Type B pancreatic cell (in vitro differentiated cells): ENCODE data around the gene VPS54. TPM values are rescaled to one million over a fixed set of nuclear protein-coding genes. Genes with fewer than 3 reads are reported as not detected.

Experiments
- DNase-seq: peaks from one replicate; pipeline ENCODE4 v3.0.0; 2021; ENCODE audit warnings: mixed read lengths; ENCODE audit not compliant: unreplicated experiment; ENCODE audit errors: extremely low spot score
- H3K27ac Mint-ChIP-seq: 2 replicates; pipeline ENCODE4 v1.8.0; 2021; ENCODE audit warnings: mild to moderate bottlenecking, mixed read lengths
- H3K27me3 Mint-ChIP-seq: 2 replicates; pipeline ENCODE4 v1.8.0; 2021; ENCODE audit warnings: mixed read lengths
- H3K36me3 Mint-ChIP-seq: 2 replicates; pipeline ENCODE4 v1.8.0; 2021; ENCODE audit warnings: mixed read lengths
- H3K4me1 Mint-ChIP-seq: one replicate; pipeline ENCODE4 v1.8.0; 2021; ENCODE audit warnings: mixed read lengths; ENCODE audit not compliant: unreplicated experiment
- H3K4me3 Mint-ChIP-seq: 2 replicates; pipeline ENCODE4 v1.8.0; 2021; ENCODE audit warnings: mild to moderate bottlenecking, mixed read lengths
- H3K9me3 Mint-ChIP-seq: 2 replicates; pipeline ENCODE4 v1.8.0; 2021; ENCODE audit warnings: mixed read lengths
- CTCF ChIP-seq: fragments of 200-600 bp; sonication (generic); conservative IDR thresholded peaks from 2 replicates; pipeline ENCODE4 v1.5.0; 2021; ENCODE audit warnings: antibody characterized with exemption, mild to moderate bottlenecking
- total RNA-seq: library from RNA; stranded (reverse); gene quantifications from 2 replicates; pipeline ENCODE4 v1.2.1, GENCODE V29; 2021; ENCODE audit warnings: low replicate concordance

VPS54 gene
- total RNA-seq, 1 donor from 2014 or later: 23.3 TPM

DNA sequence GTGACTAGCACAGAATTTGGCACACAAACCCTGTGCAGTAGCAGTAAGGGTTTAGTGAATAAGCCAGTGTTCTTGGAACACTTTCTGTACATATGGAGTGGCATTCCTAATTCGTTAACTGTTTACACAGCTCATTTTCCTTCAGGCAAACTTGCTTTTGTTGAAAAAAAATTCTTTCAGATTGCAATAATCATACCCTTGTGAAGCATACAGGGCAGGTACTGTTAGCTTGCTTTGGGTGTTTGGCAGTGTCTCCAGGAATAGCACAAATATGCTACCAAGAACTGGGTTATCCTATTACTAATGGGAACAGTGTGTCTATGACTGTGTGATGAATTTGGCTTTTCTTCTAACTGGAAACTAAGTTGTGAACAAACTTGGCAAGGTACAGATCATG is 144.1 kb downstream of the VPS54 start:
- no peak for TF ChIP-seq CTCF
- DNase-seq: no peak
- Mint-ChIP-seq H3K36me3 (peaks cover 38% of the 10 kb centered on the region), H3K9me3 (peaks cover 12% of the 10 kb centered on the region), H3K27me3 (no peaks in the 10 kb centered on the region), H3K4me3 (no peak overlapping the region), H3K4me1 (peaks cover 8% of the 10 kb centered on the region), H3K27ac (no peak overlapping the region)

- Mint-ChIP-seq H3K9me3 (peaks cover 12% of the 10 kb centered on the region), H3K36me3 (peaks cover 38% of the 10 kb centered on the region), H3K4me3 (no peak overlapping the region), H3K27me3 (no peaks in the 10 kb centered on the region), H3K4me1 (peaks cover 8% of the 10 kb centered on the region), H3K27ac (no peak overlapping the region)
- DNase-seq: no peak
- no peak for TF ChIP-seq CTCF
Observed at GRCh38 chr2:63874204-63875130, 144.8 kb downstream of the VPS54 start.

- H3K27me3 Mint-ChIP-seq: no peaks in the 10 kb centered on the region
- H3K9me3 Mint-ChIP-seq: peaks cover 12% of the 10 kb centered on the region
- H3K36me3 Mint-ChIP-seq: peaks cover 44% of the 10 kb centered on the region
- no peak overlapping the region for H3K4me3 Mint-ChIP-seq
- no peak overlapping the region for H3K27ac Mint-ChIP-seq
- TF ChIP-seq CTCF: no peak
- peaks cover 8% of the 10 kb centered on the region for H3K4me1 Mint-ChIP-seq
- no peak for DNase-seq
Observed at GRCh38 chr2:63872571-63873328, 146.5 kb downstream of the VPS54 start.

DNA sequence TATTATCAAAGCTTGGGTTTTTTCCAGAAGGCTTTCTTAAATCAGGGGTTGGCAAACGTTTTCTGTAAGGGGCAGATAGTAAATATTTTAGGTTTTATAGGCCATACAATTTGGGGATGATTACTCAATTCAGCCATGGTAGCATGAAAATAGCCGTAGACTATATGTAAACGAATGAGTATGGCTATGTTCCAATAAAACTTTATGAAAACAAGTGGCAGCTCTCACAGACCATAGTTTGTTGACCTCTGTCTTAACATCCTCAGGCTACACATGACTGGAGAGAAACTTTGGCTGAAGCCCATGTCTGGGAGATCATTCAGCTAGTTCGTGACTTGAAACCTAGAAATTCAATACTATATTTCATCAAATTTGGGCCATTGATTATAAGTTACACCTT is 147.4 kb downstream of the VPS54 start:
- peaks cover 42% of the 10 kb centered on the region for H3K36me3 Mint-ChIP-seq
- H3K27me3 Mint-ChIP-seq: no peaks in the 10 kb centered on the region
- H3K4me3 Mint-ChIP-seq: no peak overlapping the region
- no peak overlapping the region for H3K27ac Mint-ChIP-seq
- no peak for TF ChIP-seq CTCF
- no peak for DNase-seq
- peaks cover 12% of the 10 kb centered on the region for H3K9me3 Mint-ChIP-seq
- H3K4me1 Mint-ChIP-seq: peaks cover 8% of the 10 kb centered on the region

DNA sequence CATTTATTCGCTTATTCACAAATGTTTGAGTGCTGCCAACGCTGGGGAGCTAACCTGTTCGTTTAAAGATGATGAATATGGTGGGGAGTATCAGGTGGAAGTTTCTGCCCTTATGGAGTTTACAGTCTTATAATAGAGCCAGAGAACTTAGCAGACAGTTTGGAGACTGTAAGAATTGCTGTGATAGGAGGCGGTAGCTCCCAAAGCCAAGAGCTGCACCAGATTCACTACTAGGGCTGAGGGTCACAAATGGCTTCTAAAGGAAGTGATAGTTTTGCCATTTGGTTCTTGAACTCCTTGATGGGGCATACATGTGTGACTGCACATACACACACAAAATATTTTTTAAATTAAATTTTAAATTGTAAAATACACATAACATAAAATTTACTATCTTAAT is 148.5 kb downstream of the VPS54 start:
- H3K27ac Mint-ChIP-seq: no peak overlapping the region
- no peak overlapping the region for H3K4me3 Mint-ChIP-seq
- H3K27me3 Mint-ChIP-seq: no peaks in the 10 kb centered on the region
- H3K4me1 Mint-ChIP-seq: peaks cover 4% of the 10 kb centered on the region
- peaks cover 38% of the 10 kb centered on the region for H3K36me3 Mint-ChIP-seq
- no peak for TF ChIP-seq CTCF
- no peak for DNase-seq
- H3K9me3 Mint-ChIP-seq: peaks cover 12% of the 10 kb centered on the region
